Gastroesophageal sphincter (tissue), 3 donors: ENCODE results near the gene STMN1.

Source experiments
- CTCF ChIP-seq, 4 experiments: fragments of 200-600 bp in 2 of 4; fragments of 450-650 bp in 2 of 4; sonication (generic) in 1 of 4; IDR thresholded peaks; one replicate each; pipeline ENCODE4 v1.5.1; 2017 to 2019; ENCODE audit warnings: antibody characterized with exemption in 4 of 4, mild to moderate bottlenecking in 2 of 4, moderate library complexity in 2 of 4
- POLR2A ChIP-seq, 2 donors: fragments of 450-650 bp; IDR thresholded peaks; one replicate each; pipeline ENCODE4 v1.6.1; 2017; ENCODE audit warnings: antibody characterized with exemption in 2 of 2, mild to moderate bottlenecking in 2 of 2, moderate library complexity in 1 of 2
- POLR2AphosphoS5 ChIP-seq: sonication (generic); formaldehyde crosslinking; IDR thresholded peaks from one replicate; pipeline ENCODE4 v1.6.1; 2017; ENCODE audit warnings: antibody characterized with exemption

DNA sequence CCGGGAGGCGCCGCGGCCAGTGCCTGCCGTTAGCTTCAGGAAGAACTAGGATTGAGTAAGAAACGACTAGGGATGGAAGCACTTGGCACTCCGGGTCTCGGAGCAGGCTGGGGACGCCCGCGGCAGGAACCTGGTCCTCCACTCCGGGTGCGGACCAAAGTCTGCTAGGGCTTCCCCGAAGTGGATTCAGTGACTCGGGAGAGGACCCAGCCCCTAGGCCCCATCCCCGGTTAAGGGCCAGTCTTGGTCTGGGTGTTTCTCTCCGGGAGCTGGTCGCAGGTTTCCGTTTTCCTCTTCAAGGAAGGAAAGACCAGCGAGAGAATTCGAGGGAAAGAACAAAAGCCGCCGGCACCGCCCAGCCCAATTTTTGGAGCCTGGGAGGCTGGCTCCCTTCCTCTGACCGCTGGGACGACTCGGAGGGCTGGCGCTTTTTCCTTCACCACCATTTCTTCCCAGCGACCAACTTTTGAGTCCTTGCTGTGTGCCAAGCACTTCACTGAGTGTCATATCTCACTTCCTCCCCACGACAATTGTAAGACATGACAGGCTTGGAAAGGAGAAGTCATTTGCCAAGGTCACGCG lies 16.8 kb upstream of the STMN1 start:
- TF ChIP-seq CTCF (IDR thresholded peaks at IDR 0.05) (no peak), POLR2A (IDR thresholded peaks at IDR 0.05) (peak in 1 of 2 donors; percentile 24), POLR2AphosphoS5 (peak; percentile 8)
